ENCODE measurements around the gene SLC35E3.

SLC35E3 gene

GRCh38 chr12:68745904-68746571, at the start of gene SLC35E3:
Gene SLC35E3 (plus strand): TSS chr12:68746176. CDS start chr12:68746378, 202 bp downstream.
- peak; percentile 59 for DNase-seq (ENCODE audit: insufficient read length, low spot score)
- FAIRE-seq = no peak
- TF ChIP-seq CTCF (IDR thresholded peaks at IDR 0.05; ENCODE audit: insufficient read depth, missing control alignments) = no peak

GRCh38 chr12:68699486-68699885, 46.5 kb upstream of the SLC35E3 start:
- FAIRE-seq (no peak), DNase-seq (ENCODE audit: insufficient read length, low spot score) (no peak)
- no peak for TF ChIP-seq CTCF (IDR thresholded peaks at IDR 0.05; ENCODE audit: insufficient read depth, missing control alignments)

GRCh38 chr12:68727776-68728175, 18.2 kb upstream of the SLC35E3 start:
- no peak for FAIRE-seq
- TF ChIP-seq CTCF (IDR thresholded peaks at IDR 0.05; ENCODE audit: insufficient read depth, missing control alignments) = no peak

GRCh38 chr12:68733661-68734071, 12.3 kb upstream of the SLC35E3 start:
- FAIRE-seq (no peak), DNase-seq (ENCODE audit: insufficient read length, low spot score) (no peak)

More at GRCh38 chr12:68727776-68728175, 18.2 kb upstream of the SLC35E3 start:
- DNase-seq (ENCODE audit: insufficient read length, low spot score) = no peak

GRCh38 chr12:68739891-68740290, 6.1 kb upstream of the SLC35E3 start:
- FAIRE-seq (no peak), DNase-seq (ENCODE audit: insufficient read length, low spot score) (no peak)
- TF ChIP-seq CTCF (IDR thresholded peaks at IDR 0.05; ENCODE audit: insufficient read depth, missing control alignments) = no peak

More at GRCh38 chr12:68733661-68734071, 12.3 kb upstream of the SLC35E3 start:
- TF ChIP-seq CTCF (IDR thresholded peaks at IDR 0.05; ENCODE audit: insufficient read depth, missing control alignments) = no peak

GRCh38 chr12:68743356-68743755, 2.6 kb upstream of the SLC35E3 start:
- no peak for FAIRE-seq
- no peak for TF ChIP-seq CTCF (IDR thresholded peaks at IDR 0.05; ENCODE audit: insufficient read depth, missing control alignments)
- DNase-seq (ENCODE audit: insufficient read length, low spot score) = no peak

- no peak for DNase-seq (ENCODE audit: insufficient read length, low spot score)
Observed at GRCh38 chr12:68745376-68745903, 536 bp upstream of the SLC35E3 start.

More at GRCh38 chr12:68745376-68745903, 536 bp upstream of the SLC35E3 start:
- TF ChIP-seq CTCF (IDR thresholded peaks at IDR 0.05; ENCODE audit: insufficient read depth, missing control alignments) = no peak
- no peak for FAIRE-seq
